ENCODE results near the gene PNKP.

Gene PNKP

DNA sequence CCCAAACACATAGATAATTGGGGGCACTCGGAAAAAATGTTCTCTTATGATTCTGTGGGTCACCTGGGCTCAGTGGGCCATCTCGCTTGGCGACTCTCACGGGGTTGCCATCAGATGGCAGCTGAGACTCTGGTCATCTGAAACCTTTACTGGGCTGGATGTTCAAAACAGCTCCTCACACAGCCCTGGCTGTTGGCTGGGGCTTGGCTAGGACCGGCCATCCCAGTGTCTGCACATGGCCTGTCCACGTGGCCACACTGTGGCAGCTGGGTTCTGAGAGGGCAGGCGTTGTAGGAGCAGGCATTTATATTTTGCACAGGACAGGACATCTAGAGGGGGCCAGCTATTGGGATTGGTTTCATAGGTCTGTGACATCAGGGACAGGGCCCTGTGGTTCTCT, 33.8 kb downstream of the PNKP start:
- TF ChIP-seq CTCF (conservative IDR thresholded peaks at IDR 0.05; ENCODE audit: low read depth, low read length): no peak
- H3K4me3 ChIP-seq (ENCODE audit: low read length): no peak overlapping the region
- DNase-seq (ENCODE audit: low read depth): no peak

DNA sequence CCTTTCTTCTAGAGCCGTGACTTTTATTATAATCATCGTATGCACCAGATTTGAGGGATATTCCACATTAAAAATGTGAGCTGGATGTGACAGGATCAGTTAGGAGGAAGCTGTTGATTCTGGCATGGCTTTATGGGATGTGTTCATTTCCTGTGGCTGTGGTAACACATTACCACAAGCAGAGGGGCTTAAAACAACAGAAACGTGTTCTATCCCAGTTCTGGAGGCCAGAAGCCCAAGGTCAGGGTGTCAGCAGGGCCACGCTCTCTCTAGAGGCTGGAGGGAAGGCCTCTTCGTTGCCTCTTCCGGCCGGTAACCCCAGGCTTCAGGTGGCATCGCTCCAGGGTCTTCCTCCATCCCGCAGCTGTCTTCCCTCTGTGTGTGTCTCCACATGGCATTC, 34.8 kb downstream of the PNKP start:
- no peak for TF ChIP-seq CTCF (conservative IDR thresholded peaks at IDR 0.05; ENCODE audit: low read depth, low read length)
- no peak overlapping the region for H3K4me3 ChIP-seq (ENCODE audit: low read length)
- DNase-seq (ENCODE audit: low read depth): no peak

- TF ChIP-seq CTCF (conservative IDR thresholded peaks at IDR 0.05; ENCODE audit: low read depth, low read length): no peak
- H3K4me3 ChIP-seq (ENCODE audit: low read length): no peak overlapping the region
Measured at GRCh38 chr19:49831592-49831991, 35.8 kb downstream of the PNKP start.

DNA sequence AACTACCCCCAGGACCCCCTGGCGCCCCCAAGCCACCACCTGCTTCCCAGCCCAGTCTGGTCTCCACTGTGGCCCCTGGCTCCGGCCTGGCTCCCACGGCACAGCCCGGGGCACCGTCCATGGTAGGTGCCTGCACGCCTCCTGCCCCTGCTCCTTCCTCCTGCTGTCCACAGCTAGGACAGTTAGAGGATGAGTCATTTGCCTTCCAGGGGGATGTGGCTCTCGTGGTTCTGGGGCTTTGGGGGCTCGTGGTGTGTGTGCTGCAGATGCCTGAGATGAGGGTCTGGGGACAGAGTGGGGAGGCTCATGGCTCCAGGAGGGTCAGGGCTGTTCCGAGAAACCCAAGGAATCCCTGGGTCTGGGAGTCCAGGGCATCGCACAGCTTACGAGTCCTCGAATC, 36.6 kb downstream of the PNKP start:
- DNase-seq (ENCODE audit: low read depth): no peak
- no peak for TF ChIP-seq CTCF (conservative IDR thresholded peaks at IDR 0.05; ENCODE audit: low read depth, low read length)
- no peak overlapping the region for H3K4me3 ChIP-seq (ENCODE audit: low read length)

More at GRCh38 chr19:49831592-49831991, 35.8 kb downstream of the PNKP start:
- no peak for DNase-seq (ENCODE audit: low read depth)

- H3K4me3 ChIP-seq (ENCODE audit: low read length): no peak overlapping the region
- DNase-seq (ENCODE audit: low read depth): no peak
Measured at GRCh38 chr19:49829721-49830120, 37.7 kb downstream of the PNKP start.

DNA sequence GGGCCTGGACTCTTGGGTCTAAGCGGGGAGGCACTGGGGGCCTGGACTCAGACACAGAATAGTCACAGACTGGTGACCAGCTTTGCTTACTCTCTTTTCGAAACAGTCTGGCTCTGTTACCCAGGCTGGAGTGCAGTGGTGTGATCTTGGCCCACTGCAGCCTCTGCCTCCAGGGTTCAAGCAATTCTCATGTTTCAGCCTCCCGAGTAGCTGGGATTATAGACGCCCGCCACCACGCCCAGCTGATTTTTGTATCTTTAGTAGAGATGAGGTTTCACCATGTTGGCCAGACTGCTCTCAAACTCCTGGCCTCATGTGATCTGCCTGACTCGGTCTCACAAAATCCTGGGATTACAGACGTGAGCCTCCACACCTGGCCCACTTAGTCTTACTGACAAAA, 38.2 kb downstream of the PNKP start:
- H3K4me3 ChIP-seq (ENCODE audit: low read length): no peak overlapping the region
- TF ChIP-seq CTCF (conservative IDR thresholded peaks at IDR 0.05; ENCODE audit: low read depth, low read length): no peak
- no peak for DNase-seq (ENCODE audit: low read depth)

More at GRCh38 chr19:49829721-49830120, 37.7 kb downstream of the PNKP start:
- TF ChIP-seq CTCF (conservative IDR thresholded peaks at IDR 0.05; ENCODE audit: low read depth, low read length): no peak

DNA sequence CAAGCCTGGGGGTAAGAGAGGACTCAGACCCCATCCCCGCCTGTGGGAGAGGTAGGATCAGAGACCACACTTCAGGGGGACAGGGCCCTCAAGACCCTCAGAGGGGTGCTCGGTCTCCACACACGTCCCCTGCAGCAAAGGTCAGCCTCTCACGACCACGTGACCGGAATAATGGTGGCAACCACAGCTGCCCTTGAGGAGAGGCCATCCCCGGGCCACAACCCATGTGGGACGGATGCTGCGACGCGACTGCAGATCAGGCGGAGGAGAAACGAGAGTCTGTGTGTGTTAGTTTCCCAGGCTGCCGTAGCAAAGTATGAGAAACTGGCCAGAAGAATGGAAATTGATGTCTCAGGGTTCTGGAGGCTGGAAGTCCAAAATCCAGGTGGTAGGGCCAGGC, 40.3 kb downstream of the PNKP start:
- DNase-seq (ENCODE audit: low read depth): no peak
- no peak for TF ChIP-seq CTCF (conservative IDR thresholded peaks at IDR 0.05; ENCODE audit: low read depth, low read length)
- H3K4me3 ChIP-seq (ENCODE audit: low read length): no peak overlapping the region
